ENCODE data around the gene LAIR2.
"Not testable (repeated sequence)": the region's sequence is repeated elsewhere in the genome, so short reads cannot be mapped to it uniquely, and the experiment has no call there.

LAIR2 gene

DNA sequence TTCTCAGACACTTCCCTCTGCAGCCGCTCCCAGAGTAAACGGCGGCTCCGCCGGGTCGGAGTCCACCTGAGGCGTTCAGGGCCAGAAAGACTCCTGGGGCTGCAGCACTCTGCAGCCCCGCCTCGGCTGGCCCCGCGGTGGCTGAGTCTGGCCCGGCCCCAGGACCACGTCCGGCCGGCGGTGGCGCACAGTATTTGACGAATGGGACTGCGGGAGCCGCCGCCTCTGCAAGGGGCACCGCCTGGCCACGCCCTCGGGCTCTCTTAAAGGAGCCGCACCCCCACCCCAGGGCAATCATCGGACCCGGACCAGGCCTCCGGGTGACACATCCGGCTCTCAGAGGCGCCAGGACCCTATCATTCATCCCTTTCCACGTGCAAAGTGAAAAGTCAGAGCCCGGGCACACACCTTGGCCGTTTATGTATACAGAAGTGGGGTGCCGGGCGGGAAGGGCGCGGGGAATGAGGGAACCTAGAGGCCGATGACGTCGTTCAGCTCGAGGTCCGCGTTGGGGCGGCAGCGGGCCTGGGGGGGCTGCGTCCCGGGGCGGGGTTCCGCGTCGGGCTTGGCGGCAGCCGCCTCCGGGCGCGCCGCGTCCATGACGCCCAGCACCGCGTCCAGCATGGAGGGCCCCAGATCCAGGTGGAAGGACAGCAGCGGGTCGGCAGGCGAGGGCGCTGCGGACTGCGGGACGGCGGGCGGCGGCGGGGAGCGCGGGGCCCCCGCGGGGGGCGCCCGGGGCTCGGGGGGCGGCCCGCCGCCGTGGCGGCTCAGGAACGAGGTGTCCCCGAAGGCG is 37.8 kb upstream of the LAIR2 start:
- DNase-seq (ENCODE audit: low read depth), result peak; percentile 41

DNA sequence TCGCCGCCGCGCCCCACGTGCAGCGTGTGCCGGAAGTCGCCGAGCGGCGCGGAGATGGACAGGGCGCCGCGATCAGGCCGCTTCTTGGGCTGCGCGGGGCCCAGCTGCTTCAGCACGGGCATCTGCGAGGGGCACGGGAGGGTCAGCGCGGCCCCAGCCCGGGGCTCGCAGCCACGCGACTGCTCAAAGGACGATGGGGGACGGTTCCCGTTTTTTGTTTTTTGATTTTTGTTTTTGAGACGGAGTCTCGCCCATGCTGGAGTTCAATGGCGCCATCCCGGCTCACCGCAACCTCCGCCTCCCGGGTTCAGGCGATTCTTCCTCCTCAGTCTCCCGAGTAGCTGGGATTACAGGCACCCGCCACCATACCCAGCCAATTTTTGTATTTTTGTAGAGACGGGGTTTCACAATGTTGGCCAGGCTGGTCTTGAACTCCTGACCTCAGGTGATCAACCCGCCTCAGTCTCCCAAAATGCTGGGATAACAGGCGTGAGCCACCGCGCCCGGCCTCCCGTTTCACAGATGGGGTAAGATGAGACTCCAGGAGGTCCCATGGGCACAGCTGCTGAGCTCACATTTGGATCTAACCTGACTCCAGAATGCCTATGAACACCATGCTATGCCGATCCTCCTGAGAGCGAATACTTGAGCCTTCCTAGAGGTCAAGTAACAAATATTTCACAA is 37.1 kb upstream of the LAIR2 start:
- DNase-seq (ENCODE audit: low read depth), result no peak

DNA sequence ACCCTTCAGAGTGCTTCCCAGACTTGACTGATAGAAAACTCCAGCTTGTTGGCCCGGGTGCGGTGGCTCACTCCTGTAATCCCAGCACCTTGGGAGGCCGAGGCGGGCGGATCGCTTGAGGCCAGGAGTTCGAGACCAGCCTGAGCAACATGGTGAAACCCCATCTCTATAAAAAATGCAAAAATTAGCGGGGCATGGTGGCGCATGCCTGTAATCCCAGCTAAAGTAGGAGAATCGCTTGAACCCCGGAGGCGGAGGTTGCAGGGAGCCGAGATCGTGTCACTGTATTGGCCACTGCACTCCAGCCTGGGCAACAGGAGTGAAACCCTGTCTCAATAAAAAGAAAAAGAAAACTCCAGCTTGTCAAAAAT is 36.5 kb upstream of the LAIR2 start:
- DNase-seq (ENCODE audit: low read depth), result not testable (repeated sequence)

DNA sequence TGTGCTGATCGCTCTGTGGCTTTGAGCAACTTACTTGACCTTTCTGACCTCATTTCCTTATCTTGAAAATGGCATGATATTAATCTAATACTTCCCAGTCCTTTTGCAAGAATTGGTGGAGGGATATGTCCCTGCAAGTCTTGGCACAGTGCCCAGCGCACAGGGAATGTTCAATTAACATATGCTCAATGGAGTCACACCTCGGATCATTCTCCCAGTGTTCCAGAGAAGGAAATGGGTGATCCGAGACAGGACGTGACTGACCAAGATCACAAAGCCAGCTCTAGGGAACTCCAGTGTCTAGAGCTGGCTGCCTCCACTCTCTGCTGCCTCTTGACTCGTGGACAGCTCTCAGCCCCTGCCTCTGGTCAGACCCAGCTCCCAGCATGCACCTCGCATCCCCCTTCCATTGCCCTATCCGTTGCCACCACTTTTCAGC is 33.1 kb upstream of the LAIR2 start:
- DNase-seq (ENCODE audit: low read depth), result no peak

DNA sequence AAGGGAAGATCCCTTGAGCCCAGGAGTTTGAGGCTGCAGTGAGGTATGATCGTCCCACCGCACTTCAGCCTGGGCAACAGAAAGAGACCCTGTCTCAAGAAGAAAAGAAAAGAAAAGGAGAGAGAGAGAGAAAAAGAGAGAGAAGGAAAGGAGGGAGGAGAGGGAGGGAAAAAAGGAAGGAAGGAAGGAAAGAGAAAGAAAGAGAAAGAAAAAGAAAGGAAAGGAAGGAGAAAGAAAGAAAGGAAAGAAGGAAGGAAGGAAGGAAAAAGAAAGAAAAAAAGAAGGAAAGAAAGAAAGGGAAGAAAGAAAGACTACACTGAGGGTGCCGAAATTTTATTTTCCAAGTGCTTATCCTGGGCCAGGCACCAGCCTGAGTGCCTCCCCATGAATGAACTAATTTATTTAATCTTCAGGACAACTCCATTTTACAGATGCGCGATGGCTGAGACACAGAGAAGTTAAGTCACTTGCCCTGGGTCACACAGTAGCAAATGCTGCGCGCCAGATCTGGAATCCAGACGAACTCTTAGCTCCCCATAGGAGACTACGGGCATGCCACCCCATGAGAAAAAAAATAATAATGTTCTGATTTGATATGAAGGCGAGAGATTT is 32.2 kb upstream of the LAIR2 start:
- DNase-seq (ENCODE audit: low read depth), result no peak

DNA sequence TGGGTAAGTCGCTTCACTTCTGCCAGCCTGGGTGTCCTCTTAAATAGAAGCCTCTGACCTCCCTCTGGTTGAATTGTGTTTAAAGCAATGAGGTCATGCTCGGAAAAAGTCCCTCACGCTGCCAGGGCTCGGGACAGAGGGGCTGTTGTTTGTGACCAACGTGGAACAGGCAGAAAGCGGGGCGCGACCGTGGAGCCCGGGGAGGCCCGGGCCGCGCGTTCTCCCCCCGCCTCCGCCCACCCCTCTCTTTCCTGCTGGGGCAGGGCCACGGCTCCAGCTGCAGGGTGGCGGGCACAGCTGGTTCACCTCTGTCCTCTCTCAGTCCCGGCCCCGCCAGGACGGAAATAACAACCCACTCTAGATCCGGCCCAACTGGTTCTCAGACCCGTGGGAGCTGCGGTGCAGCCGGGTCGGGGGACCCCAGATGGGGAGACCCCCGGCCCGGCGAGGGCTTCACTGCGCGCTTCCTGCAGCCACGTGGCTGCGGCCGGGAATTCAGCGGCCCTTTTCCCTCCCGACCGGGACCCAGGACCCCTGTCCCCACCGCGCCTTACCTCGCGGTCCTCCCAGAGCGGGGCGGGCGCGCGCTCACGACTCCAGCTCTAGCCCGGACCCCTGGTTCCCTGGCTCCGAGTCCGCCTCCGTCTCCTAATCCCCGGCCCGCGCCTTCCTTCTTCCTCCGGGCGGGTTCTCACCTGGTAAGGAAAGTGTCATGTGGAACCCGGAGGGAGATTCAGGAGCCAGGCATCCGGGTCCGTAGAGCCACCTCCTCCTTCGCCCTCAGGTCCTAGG is 31.4 kb upstream of the LAIR2 start:
- no peak for DNase-seq (ENCODE audit: low read depth)

DNA sequence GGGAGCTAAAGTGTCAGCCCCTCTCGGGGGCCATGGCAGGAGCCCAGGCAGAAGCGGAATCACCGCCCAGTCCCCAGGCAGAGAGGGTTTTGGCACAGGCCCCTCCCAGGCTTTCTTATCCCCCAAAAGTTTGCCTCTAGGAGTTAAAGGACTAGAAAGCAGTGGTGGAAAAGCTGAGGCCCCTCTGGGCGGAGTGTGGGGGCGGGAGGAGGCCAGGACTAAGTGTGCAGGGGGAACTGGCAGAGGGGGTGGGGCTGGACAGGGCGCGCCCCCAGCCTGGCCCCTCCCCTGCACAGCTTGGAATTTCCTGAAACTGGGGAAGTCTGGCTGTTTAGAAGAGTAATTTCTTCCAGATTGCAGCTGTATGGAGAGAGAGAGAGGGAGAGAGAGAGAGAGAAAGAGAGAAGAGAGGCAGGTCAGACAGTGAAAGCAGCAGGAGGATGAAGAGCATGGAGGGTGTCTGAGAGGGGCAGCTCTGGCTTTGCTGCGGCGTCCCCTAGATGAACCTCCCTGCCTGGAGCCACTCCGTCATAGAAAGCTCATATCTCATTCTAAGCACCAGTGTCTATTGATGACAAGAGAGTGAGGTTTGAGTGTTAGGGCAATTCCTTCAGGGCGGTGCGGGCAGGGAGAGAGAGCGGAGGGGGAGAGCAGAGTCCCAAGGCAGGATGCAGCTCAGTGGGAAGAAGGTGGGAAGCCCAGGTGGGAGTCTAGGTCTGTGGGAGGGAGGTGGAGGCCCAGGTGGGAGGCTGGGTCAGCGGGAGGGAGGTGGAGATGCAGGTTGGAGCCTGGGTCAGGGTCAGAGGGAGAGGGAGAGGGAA is 29.4 kb upstream of the LAIR2 start, which contains the start of gene CDC42EP5:
CDC42EP5 (minus strand) TSS at position 226 of the 821 bp plus-strand sequence. CDS start 7,749 bp downstream, outside the sequence.
- no peak for DNase-seq (ENCODE audit: low read depth)

DNA sequence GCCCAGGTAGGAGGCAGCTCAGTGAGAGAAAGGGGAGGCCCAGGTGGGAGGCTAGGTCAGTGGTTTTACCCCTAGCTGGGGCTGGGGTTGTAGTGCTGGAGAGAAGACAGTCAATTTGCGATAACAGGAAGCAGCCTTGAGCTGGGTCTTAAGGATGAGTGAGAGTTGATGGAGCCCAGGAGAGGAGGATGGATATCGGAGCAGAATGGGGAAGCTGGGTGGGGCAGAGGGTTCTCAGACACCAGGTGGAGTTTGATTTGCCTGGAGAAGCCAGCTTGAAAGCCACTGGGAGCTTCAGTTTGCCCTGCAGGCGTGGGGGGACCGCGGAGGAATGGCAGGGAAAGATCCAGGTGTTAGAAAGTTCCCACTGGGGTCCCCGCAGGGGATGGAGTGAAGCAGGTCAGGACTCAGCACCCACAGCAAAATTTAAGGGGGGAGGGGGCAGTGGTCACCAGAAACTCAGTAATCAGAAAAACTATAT is 28.7 kb upstream of the LAIR2 start:
- DNase-seq (ENCODE audit: low read depth), result no peak

DNA sequence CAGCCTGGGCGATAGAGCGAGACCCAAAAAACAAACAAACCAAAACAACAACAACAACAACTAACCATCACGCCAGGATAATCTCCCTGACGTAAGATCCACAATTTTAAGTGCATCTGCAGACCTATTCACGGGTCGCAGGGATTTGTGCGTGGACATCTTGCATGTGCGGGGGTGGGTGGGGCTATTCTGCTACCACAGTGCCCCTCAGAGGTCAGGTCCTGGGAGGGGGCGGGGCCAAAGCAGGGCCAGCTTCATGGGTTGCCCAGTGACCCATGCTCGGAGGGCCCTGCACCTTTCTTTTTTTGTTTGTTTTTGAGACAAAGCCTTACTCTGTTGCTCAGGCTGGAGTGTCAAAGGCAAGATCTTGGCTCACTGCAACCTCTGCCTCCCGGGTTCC is 26.9 kb upstream of the LAIR2 start:
- no peak for DNase-seq (ENCODE audit: low read depth)

DNA sequence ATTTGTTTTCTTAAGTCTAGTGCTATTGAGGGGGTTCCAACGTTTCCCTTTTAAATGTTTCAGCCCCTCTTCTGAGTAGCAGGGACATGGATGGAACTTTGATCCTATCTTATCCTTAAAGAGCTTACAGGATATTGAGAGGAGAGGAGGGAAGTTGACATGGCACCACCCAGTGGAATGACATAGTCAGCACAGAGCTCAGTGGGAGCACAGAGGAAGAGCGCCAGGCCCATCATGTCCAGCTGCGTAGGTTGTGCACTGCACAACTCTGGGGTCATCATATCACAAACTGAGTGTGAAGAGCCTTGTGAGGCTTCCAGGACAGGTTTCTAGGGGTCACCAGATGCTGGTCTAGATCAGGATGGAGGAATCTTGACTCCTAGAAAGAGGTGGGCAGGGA is 25.0 kb upstream of the LAIR2 start:
- DNase-seq (ENCODE audit: low read depth), result no peak

DNA sequence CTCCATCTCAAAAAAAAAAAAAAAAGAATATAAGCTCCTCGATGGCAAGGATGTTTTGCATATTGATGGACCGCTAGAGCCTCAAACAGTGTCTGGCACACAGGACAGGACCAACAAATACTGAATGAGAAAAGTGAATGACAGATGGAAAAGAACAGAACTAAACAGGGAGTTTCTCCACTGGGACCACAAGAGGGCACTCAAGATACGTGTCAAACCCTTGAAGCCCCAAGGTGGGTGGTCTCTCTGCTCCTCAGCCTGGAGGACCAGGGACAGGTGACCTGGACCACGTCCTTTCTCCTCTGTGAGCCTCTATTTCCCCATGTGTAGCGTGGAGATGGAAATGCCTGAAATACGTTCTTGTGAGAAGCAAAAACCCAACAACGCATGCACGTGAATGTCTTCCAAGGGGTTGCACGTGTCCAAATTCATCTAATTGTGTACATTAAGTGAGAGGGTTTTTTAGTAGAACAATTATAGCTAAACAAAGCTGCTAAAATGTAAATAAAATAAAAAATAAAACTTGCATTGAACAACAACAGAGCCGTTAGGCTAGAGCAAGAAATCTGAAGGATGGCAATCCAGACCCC is 23.9 kb upstream of the LAIR2 start:
- DNase-seq (ENCODE audit: low read depth), result no peak

DNA sequence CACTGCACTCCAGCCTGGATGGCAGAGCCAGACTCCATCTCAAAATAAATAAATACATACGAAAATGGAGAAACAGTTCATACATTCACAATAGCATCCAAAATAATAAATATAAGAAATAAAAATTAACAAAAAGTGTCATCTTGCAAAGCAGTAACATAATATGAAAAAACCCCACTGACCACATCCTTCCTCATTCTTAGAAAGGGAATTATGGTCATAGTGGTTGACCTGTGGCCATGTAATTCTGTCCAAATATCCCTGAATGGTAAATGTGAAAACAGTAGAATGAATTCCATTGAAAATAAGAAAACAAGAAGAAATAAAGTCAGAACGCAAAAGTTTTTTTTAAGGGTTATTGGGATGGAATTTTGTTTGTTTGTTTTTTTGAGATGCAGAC is 22.6 kb upstream of the LAIR2 start:
- no peak for DNase-seq (ENCODE audit: low read depth)

DNA sequence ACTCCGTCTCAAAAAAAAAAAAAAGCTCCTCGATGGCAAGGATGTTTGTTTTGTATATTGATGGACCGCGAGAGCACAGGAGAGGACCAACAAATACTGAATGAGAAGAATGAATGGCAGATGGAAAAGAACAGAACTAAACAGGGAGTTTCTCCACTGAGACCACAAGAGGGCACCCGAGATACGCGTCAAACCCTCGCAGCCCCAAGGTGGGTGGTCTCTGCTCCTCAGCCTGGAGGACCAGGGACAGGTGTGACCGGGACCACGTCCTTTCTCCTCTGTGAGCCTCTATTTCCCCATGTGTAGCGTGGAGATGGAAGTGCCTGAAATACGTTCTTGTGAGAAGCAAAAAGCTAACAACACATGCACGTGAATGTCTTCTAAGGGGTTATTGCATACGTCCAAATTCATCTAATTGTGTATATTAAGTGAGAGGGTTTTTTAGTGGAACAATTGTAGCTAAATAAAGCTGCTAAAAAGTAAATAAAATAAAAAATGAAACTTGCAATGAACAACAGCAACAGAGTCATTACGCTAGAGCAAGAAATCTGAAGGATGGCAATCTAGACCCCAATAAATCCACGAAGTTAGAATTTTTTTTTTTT is 21.2 kb upstream of the LAIR2 start:
- DNase-seq (ENCODE audit: low read depth), result no peak

DNA sequence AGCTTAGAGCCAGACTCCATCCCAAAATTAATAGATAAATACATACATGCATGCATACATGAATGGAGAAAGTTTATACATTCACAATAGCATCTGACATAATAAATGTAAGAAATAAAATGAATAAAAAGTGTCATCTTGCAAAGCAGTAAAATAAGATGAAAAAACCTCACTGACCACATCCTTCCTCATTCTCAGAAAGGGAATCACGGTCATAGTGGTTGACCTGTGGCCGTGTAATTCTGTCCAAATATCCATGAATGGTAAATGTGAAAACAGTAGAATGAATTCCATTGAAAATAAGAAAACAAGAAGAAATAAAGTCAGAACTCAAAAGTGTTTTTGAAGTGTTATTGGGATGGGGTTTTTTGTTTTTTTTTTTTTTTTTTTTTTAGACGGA is 19.7 kb upstream of the LAIR2 start:
- no peak for DNase-seq (ENCODE audit: low read depth)

DNA sequence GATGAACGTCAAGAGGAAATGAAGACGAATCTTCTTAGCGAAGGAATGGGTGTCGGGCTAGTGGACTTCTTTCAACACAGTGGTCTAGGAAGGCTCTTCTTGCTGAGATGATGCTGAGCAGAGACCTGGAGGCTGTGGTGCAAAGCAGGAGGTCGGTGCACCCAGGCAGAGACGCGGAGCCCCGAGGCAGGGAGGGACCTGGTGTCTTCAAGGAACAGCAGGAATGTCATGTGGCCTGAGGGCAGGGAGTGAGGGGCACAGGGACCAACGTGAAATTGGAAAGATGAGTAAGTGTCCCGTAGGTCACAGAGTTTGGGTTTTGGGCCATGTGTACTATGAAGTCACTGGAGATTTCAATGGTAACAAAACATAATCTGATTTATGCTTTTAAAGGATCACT is 18.2 kb upstream of the LAIR2 start:
- no peak for DNase-seq (ENCODE audit: low read depth)

DNA sequence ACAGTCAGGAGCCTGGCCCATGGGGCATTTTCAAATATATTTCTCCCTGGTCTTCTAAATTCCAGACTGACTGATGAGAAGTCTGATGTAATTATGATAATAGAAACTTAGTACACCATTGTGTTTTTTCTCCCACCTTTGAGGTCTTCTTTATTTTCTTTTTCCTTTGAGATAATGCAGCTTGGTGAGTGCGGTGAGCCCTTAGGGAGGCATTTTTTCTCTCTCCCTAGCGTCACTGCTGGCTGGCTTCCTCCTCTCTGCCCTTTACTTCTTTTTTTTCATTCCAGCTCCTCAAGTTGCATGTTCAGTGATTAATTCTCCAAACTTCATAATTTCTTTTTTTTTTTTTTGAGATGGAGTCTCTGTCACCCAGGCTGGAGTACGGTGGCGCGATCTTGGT is 16.8 kb upstream of the LAIR2 start:
- no peak for DNase-seq (ENCODE audit: low read depth)

DNA sequence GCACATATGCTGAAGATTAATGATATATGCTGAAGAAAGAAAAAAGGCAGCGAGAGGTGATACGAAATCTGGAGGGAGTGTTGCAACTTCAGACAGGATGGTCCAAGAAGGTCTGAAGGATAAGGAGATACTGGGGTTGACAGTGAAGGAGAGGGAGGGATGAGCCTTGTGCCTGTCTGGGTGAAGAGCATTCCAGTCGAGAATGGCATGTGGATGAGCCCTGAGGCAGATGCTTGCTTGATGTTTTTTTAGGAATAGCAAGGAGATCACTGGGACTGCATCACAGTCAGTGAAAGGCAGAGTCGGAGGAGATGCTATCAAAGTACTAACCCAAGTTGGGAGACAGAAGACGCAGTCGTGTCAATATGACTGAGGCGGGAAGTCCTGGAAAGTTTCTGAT is 13.3 kb upstream of the LAIR2 start:
- no peak for DNase-seq (ENCODE audit: low read depth)

DNA sequence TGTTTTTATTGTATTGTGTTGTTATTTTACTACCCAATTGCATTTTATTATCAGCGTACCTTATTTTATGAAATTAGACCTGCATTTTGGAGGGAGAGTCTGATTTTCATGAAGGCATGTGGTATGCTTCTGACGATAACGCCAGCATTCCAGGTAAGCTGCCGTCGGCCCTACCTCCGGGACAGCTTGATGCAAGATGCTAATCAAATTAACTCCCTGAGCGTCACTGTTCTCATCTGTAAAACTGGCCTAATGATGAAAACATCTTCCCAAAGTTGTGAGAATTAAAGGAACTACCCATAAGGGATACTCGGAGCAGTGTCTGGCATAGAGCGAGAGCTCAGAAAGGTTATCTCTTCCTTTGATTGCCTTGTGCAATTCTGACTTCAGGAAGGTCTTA is 12.9 kb upstream of the LAIR2 start:
- DNase-seq (ENCODE audit: low read depth), result no peak

DNA sequence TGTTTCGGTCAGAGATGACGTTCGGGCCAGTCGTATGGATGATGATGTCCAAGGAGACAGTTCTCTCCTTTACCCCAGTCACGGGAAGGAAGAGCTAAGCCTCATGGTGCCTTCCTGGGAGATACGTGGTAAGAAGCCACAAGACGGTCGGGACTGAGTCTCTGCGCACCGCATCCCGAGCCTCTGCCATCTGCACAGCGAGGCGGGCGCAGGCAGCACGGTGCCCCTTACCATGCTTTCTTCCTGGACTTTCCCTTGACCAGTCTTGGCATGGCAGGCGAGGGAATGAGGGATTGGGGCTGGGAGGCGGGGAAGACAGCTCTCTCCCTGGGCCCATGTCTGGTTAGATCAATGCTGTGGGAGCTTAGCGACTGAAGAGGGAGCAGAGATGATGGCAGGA is 10.1 kb upstream of the LAIR2 start:
- no peak for DNase-seq (ENCODE audit: low read depth)

DNA sequence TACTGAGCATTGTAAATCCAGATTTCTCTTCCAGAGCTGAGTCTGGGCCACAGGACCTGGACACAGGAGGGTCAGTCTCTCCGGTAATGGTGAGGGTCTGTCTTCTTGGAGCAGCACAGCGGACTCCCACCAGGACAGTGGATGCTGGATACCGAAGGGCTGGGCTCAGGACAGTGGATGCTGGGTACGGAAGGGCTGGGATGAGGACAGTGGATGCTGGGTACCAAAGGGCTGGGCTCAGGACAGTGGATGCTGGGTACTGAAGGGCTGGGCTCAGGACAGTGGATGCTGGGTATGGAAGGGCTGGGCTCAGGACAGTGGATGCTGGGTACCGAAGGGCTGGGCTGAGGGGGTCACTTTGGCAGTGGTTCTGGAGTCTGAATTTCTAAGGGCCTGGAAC is 9.6 kb upstream of the LAIR2 start:
- not testable (repeated sequence) for DNase-seq (ENCODE audit: low read depth)

Measured in activated gamma-delta T cell treated with anti-CD3 and anti-CD28 coated beads, Interleukin-2, amount 50 U/mL, for 16 hours (primary cell).